Activated B cell treated with CpG ODN at 0.5 μM for 24 hours (primary cell): Measurements from ENCODE around the gene CNTRL. TPM values are rescaled to one million over a fixed set of nuclear protein-coding genes. Genes with fewer than 3 reads are reported as not detected.

ENCODE experiments used
- ATAC-seq: fragments of 200-7000 bp; cut with Tn5 transposase; one replicate; pipeline ENCODE4 v1.10.0; 2021; ENCODE audit warnings: low read depth, mild to moderate bottlenecking, moderate library complexity
- CTCF ChIA-PET: fragments of 350-600 bp; sonication (Branson Sonifier 250); formaldehyde crosslinking; loops from one replicate; lab custom pipeline; 2021; ENCODE audit warnings: antibody characterized with exemption; lab: Charles Lee
- POLR2A ChIA-PET: fragments of 350-600 bp; sonication (Branson Sonifier 250); formaldehyde crosslinking; loops from one replicate; lab custom pipeline; 2021; ENCODE audit warnings: antibody characterized with exemption; lab: Charles Lee
- DNase-seq: peaks from one replicate; pipeline ENCODE4 v3.0.0; 2022
- H3K27ac Mint-ChIP-seq: one replicate; pipeline ENCODE4 v1.8.0; 2020; ENCODE audit warnings: mixed read lengths
- H3K27me3 Mint-ChIP-seq: one replicate; pipeline ENCODE4 v1.8.0; 2021; ENCODE audit warnings: mixed read lengths
- H3K36me3 Mint-ChIP-seq: one replicate; pipeline ENCODE4 v1.8.0; 2021; ENCODE audit warnings: low read depth, mixed read lengths
- H3K4me1 Mint-ChIP-seq: one replicate; pipeline ENCODE4 v1.8.0; 2021; ENCODE audit warnings: mixed read lengths
- H3K4me3 Mint-ChIP-seq: one replicate; pipeline ENCODE4 v1.8.0; 2020; ENCODE audit warnings: mild to moderate bottlenecking, mixed read lengths
- H3K9me3 Mint-ChIP-seq: one replicate; pipeline ENCODE4 v1.8.0; 2020; ENCODE audit warnings: mixed read lengths
- intact Hi-C: fragments of 100-400 bp; cut with micrococcal nuclease; formaldehyde crosslinking; loops from one replicate; pipeline ENCODE4 v1.15.1; 2024
- total RNA-seq: library from RNA; stranded (reverse); gene quantifications from 2 replicates; pipeline ENCODE4 v1.2.3, GENCODE V29; 2022
- TF ChIP-seq, protein P1 (sequence below): fragments of 200-600 bp; IDR thresholded peaks from one replicate; pipeline ENCODE4 v1.8.0; 2022; ENCODE audit warnings: antibody characterized with exemption, mild to moderate bottlenecking

Gene CNTRL
- total RNA-seq, 1 donor from 2014 or later: 110 TPM

DNA sequence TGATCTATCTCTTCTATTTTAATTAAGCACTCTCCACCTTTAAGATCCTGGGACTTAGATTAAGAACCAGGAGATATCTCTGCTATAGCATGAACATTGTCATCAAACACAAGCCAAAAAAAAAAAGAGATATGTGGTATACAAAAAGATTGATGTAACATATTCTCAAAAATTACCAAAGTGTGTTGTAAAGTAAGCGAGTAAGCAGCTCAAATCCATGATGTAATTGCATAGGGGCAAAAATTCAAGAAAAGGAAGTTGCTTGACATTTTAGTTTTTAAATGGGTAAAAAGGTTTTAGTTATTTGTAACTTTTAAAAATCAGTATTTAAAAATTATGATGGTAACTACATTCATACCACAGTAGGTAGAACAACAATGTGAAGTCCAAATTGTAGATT is 40.7 kb downstream of the CNTRL start:
- H3K27ac Mint-ChIP-seq: no peak overlapping the region
- peaks cover 10% of the 10 kb centered on the region for H3K4me1 Mint-ChIP-seq
- H3K9me3 Mint-ChIP-seq: no peaks in the 10 kb centered on the region
- intact Hi-C loops: no loop called here
- H3K27me3 Mint-ChIP-seq: no peaks in the 10 kb centered on the region
- H3K4me3 Mint-ChIP-seq: no peak overlapping the region
- no peak for DNase-seq
- peaks cover 60% of the 10 kb centered on the region for H3K36me3 Mint-ChIP-seq
- ATAC-seq: no peak
- TF ChIP-seq, protein P1, sequence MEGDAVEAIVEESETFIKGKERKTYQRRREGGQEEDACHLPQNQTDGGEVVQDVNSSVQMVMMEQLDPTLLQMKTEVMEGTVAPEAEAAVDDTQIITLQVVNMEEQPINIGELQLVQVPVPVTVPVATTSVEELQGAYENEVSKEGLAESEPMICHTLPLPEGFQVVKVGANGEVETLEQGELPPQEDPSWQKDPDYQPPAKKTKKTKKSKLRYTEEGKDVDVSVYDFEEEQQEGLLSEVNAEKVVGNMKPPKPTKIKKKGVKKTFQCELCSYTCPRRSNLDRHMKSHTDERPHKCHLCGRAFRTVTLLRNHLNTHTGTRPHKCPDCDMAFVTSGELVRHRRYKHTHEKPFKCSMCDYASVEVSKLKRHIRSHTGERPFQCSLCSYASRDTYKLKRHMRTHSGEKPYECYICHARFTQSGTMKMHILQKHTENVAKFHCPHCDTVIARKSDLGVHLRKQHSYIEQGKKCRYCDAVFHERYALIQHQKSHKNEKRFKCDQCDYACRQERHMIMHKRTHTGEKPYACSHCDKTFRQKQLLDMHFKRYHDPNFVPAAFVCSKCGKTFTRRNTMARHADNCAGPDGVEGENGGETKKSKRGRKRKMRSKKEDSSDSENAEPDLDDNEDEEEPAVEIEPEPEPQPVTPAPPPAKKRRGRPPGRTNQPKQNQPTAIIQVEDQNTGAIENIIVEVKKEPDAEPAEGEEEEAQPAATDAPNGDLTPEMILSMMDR: no peak
- ChIA-PET POLR2A (no interaction called here), CTCF (interaction anchor here (0.6 kb wide), 1 partner anchor 14 kb away, joined by 3 read pairs; no protein-coding TSS in a partner anchor)

DNA sequence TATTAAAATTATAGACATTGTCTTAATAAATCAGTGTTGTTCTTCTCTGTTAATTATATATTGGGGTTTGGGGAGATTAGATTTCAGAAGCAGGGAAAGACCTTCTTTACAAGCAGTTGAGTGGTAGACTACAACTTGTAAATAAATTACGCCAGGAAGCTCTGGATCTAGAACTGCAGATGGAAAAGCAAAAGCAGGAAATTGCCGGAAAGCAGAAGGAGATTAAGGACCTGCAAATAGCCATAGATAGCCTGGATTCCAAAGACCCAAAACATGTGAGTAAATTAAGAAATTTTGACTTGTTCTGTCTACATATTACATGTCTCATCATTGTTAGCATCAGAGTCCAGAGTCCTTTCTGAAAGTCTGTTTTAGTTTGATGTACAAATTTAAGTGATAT is 43.5 kb downstream of the CNTRL start:
- TF ChIP-seq, protein P1: no peak
- H3K4me3 Mint-ChIP-seq: no peak overlapping the region
- no peak for ATAC-seq
- H3K4me1 Mint-ChIP-seq: peaks cover 35% of the 10 kb centered on the region
- CTCF ChIA-PET: no interaction called here
- POLR2A ChIA-PET: interaction anchor here (0.7 kb wide), 1 partner anchor 34 kb away, joined by 4 read pairs; no protein-coding TSS in a partner anchor
- H3K27ac Mint-ChIP-seq: no peak overlapping the region
- DNase-seq: no peak
- H3K27me3 Mint-ChIP-seq: no peaks in the 10 kb centered on the region
- no peaks in the 10 kb centered on the region for H3K9me3 Mint-ChIP-seq
- intact Hi-C loops: no loop called here
- peaks cover 56% of the 10 kb centered on the region for H3K36me3 Mint-ChIP-seq

DNA sequence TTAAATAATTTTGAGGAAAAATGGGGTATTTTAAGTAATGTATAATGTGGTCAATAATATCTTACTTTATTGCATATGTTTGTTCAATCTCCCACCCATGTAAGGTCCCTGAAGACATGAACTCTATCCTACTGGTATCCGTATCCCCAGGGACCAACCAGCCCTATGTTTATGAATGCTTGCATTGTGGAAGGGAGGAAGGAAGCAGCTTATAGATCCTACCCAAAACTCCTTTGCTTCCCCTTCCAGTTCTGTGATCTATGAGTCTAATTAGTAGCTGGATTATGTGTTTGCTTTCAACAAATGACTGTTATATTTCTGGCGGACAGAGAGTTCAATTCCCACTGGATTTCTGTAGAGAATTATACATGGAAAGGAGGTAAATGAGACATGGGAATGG is 45.6 kb downstream of the CNTRL start:
- Mint-ChIP-seq H3K4me1 (peaks cover 42% of the 10 kb centered on the region), H3K4me3 (no peak overlapping the region), H3K27me3 (no peaks in the 10 kb centered on the region), H3K27ac (peak overlapping the region; percentile 53), H3K9me3 (no peaks in the 10 kb centered on the region), H3K36me3 (peaks cover 52% of the 10 kb centered on the region)
- intact Hi-C loops: loop anchor here (2.0 kb wide), 2 partner anchors 36 to 252 kb away; no protein-coding TSS in a partner anchor
- ATAC-seq (no peak), DNase-seq (no peak)
- ChIA-PET CTCF (interaction anchor here (0.8 kb wide), 1 partner anchor 22 kb away, joined by 3 read pairs; no protein-coding TSS in a partner anchor), POLR2A (interaction anchor here (0.7 to 3.4 kb wide), 6 partner anchors 9 to 1793 kb away, joined by 3 to 21 read pairs (median 9); partner anchors contain the start of genes CNTRL and RAB14)
- TF ChIP-seq, protein P1: no peak

DNA sequence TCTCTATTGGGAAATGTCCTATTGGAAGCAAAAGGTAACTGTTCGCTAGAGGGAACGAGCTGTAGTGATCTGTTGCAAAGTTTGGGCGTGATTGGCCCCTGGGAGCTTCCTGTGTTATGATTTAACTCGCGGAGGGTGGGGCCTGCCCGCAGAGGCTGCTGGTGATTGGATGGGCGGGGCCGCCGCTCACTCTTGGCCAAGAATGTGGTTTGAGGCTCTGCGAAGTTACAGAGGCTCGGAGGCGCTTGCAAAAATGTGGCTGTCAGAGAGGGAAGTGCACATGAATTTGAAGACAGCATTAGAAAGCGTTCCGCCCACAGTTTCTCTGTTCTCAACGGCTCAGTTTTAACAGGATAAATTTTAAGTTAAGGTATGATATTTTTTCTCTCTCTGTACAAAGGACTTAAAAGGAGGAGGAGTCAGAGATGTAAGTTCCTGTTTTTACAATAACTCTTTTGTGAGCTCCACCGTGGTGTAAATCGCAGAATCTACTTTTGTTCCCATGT is 46.9 kb downstream of the CNTRL start:
- TF ChIP-seq, protein P1: no peak
- Mint-ChIP-seq H3K4me3 (peak overlapping the region; percentile 91), H3K27me3 (no peaks in the 10 kb centered on the region), H3K27ac (peak overlapping the region; percentile 95), H3K36me3 (peaks cover 54% of the 10 kb centered on the region), H3K4me1 (peaks cover 45% of the 10 kb centered on the region), H3K9me3 (no peaks in the 10 kb centered on the region)
- peak; percentile 99 for ATAC-seq
- ChIA-PET POLR2A (interaction anchor here (0.5 to 3.4 kb wide), 16 partner anchors 8 to 328 kb away, joined by 3 to 21 read pairs (median 6); partner anchors contain the start of genes CNTRL, FBXW2 and RAB14), CTCF (interaction anchor here (0.6 to 1.7 kb wide), 11 partner anchors 11 to 140 kb away, joined by 3 to 10 read pairs (median 4); no protein-coding TSS in a partner anchor)
- intact Hi-C loops: loop anchor here (1.0 to 2.0 kb wide), 7 partner anchors 8 to 253 kb away; partner anchors contain the start of genes CNTRL and RAB14
- DNase-seq: peak; percentile 84
